HEK293 (cell line): ENCODE data around the gene DIO1.

Source experiments
- HOXC10 ChIP-seq: sonication (generic); formaldehyde crosslinking; IDR thresholded peaks from 2 replicates; pipeline ENCODE4 v1.8.1; 2023; ENCODE audit warnings: mild to moderate bottlenecking, missing genetic modification reagents
- INSM2 ChIP-seq: fragments of 450-650 bp; formaldehyde crosslinking; IDR thresholded peaks from 2 replicates; pipeline ENCODE4 v1.5.1; 2016; ENCODE audit warnings: missing biosample characterization, missing genetic modification characterization
- KLF1 ChIP-seq: fragments of 450-650 bp; formaldehyde crosslinking; IDR thresholded peaks from 2 replicates; pipeline ENCODE4 v1.5.1; 2016; ENCODE audit warnings: missing biosample characterization, missing genetic modification characterization
- KLF10 ChIP-seq: fragments of 450-650 bp; IDR thresholded peaks from 2 replicates; pipeline ENCODE4 v1.5.1; 2018; ENCODE audit warnings: missing biosample characterization, mild to moderate bottlenecking, missing genetic modification characterization
- SP3 ChIP-seq: fragments of 450-650 bp; formaldehyde crosslinking; IDR thresholded peaks from 2 replicates; pipeline ENCODE4 v1.5.1; 2016; ENCODE audit warnings: missing biosample characterization, missing genetic modification characterization
- ZFP41 ChIP-seq: fragments of 450-650 bp; formaldehyde crosslinking; IDR thresholded peaks from 2 replicates; pipeline ENCODE4 v1.5.1; 2016; ENCODE audit warnings: missing biosample characterization, missing genetic modification characterization, borderline replicate concordance
- ZNF10 ChIP-seq: fragments of 450-650 bp; formaldehyde crosslinking; IDR thresholded peaks from 2 replicates; pipeline ENCODE4 v1.5.1; 2017; ENCODE audit warnings: missing biosample characterization, missing genetic modification characterization
- ZNF140 ChIP-seq: fragments of 450-650 bp; formaldehyde crosslinking; IDR thresholded peaks from 2 replicates; pipeline ENCODE4 v1.5.1; 2016; ENCODE audit warnings: missing biosample characterization, missing genetic modification characterization
- ZNF221 ChIP-seq: fragments of 450-650 bp; formaldehyde crosslinking; IDR thresholded peaks from 2 replicates; pipeline ENCODE4 v1.5.1; 2017; ENCODE audit warnings: missing biosample characterization, missing genetic modification characterization, borderline replicate concordance
- ZNF239 ChIP-seq: fragments of 450-650 bp; formaldehyde crosslinking; IDR thresholded peaks from 2 replicates; pipeline ENCODE4 v1.5.1; 2016; ENCODE audit warnings: missing biosample characterization, missing genetic modification characterization
- ZNF24 ChIP-seq: fragments of 450-650 bp; formaldehyde crosslinking; IDR thresholded peaks from 2 replicates; pipeline ENCODE4 v1.5.1; 2016; ENCODE audit warnings: missing biosample characterization, missing genetic modification characterization
- ZNF548 ChIP-seq: fragments of 450-650 bp; formaldehyde crosslinking; IDR thresholded peaks from 2 replicates; pipeline ENCODE4 v1.5.1; 2016; ENCODE audit warnings: missing biosample characterization, missing genetic modification characterization
- ZNF610 ChIP-seq: fragments of 450-650 bp; formaldehyde crosslinking; IDR thresholded peaks from 2 replicates; pipeline ENCODE4 v1.5.1; 2016; ENCODE audit warnings: missing biosample characterization, missing genetic modification characterization, borderline replicate concordance
- ZNF639 ChIP-seq: fragments of 450-650 bp; formaldehyde crosslinking; IDR thresholded peaks from 2 replicates; pipeline ENCODE4 v1.5.1; 2016; ENCODE audit warnings: missing biosample characterization, missing genetic modification characterization
- ZNF76 ChIP-seq: fragments of 450-650 bp; formaldehyde crosslinking; IDR thresholded peaks from 2 replicates; pipeline ENCODE4; 2016; ENCODE audit warnings: low read depth, missing biosample characterization, missing genetic modification characterization, borderline replicate concordance
- ZNF792 ChIP-seq: fragments of 450-650 bp; formaldehyde crosslinking; IDR thresholded peaks from 2 replicates; pipeline ENCODE4 v1.5.1; 2016; ENCODE audit warnings: missing biosample characterization, missing genetic modification characterization
- ZSCAN5A ChIP-seq: fragments of 450-650 bp; formaldehyde crosslinking; IDR thresholded peaks from 2 replicates; pipeline ENCODE4 v1.5.1; 2016; ENCODE audit warnings: missing biosample characterization, missing genetic modification characterization
- TF ChIP-seq, protein P1 (sequence below): fragments of 450-650 bp; formaldehyde crosslinking; IDR thresholded peaks from 2 replicates; pipeline ENCODE4 v1.5.1; 2017; ENCODE audit warnings: missing biosample characterization, missing genetic modification characterization
- TF ChIP-seq, protein P2 (sequence below): fragments of 450-650 bp; formaldehyde crosslinking; IDR thresholded peaks from 2 replicates; pipeline ENCODE4 v1.5.1; 2016; ENCODE audit warnings: missing biosample characterization, missing genetic modification characterization, borderline replicate concordance
- TF ChIP-seq, protein P3 (sequence below): fragments of 450-650 bp; formaldehyde crosslinking; IDR thresholded peaks from 2 replicates; pipeline ENCODE4 v1.5.1; 2016; ENCODE audit warnings: missing biosample characterization, missing genetic modification characterization
- TF ChIP-seq, protein P4 (sequence below): fragments of 450-650 bp; formaldehyde crosslinking; IDR thresholded peaks from 2 replicates; pipeline ENCODE4; 2016; ENCODE audit warnings: missing biosample characterization, missing genetic modification characterization

Gene DIO1

GRCh38 chr1:53945433-53946251, 51.7 kb downstream of the DIO1 start, which contains the start of gene IFT25 (continued):
- peak; percentile 60 for TF ChIP-seq ZNF10 (tag by site-specific recombination)
- TF ChIP-seq ZNF792 (tag by site-specific recombination): peak; percentile 88
- TF ChIP-seq KLF10 (tag by site-specific recombination): peak; percentile 90
- TF ChIP-seq, protein P1, sequence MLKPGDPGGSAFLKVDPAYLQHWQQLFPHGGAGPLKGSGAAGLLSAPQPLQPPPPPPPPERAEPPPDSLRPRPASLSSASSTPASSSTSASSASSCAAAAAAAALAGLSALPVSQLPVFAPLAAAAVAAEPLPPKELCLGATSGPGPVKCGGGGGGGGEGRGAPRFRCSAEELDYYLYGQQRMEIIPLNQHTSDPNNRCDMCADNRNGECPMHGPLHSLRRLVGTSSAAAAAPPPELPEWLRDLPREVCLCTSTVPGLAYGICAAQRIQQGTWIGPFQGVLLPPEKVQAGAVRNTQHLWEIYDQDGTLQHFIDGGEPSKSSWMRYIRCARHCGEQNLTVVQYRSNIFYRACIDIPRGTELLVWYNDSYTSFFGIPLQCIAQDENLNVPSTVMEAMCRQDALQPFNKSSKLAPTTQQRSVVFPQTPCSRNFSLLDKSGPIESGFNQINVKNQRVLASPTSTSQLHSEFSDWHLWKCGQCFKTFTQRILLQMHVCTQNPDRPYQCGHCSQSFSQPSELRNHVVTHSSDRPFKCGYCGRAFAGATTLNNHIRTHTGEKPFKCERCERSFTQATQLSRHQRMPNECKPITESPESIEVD: no peak
- TF ChIP-seq SP3: peak; percentile 90
- TF ChIP-seq ZNF24 (tag by site-specific recombination): peak; percentile 84
- peak; percentile 88 for TF ChIP-seq ZSCAN5A (tag by site-specific recombination)
- TF ChIP-seq ZNF639: 0 out of 2 replicates have a peak, but pooled peaks have one; percentile 59
- TF ChIP-seq ZNF239 (tag by site-specific recombination): 0 out of 2 replicates have a peak, but pooled peaks have one; percentile 63
- no peak for TF ChIP-seq ZNF548 (tag by site-specific recombination)
- TF ChIP-seq INSM2: peak; percentile 65; the same call in 1 of the 2 replicates
- TF ChIP-seq ZNF140 (tag by site-specific recombination): no peak
- TF ChIP-seq, protein P2, sequence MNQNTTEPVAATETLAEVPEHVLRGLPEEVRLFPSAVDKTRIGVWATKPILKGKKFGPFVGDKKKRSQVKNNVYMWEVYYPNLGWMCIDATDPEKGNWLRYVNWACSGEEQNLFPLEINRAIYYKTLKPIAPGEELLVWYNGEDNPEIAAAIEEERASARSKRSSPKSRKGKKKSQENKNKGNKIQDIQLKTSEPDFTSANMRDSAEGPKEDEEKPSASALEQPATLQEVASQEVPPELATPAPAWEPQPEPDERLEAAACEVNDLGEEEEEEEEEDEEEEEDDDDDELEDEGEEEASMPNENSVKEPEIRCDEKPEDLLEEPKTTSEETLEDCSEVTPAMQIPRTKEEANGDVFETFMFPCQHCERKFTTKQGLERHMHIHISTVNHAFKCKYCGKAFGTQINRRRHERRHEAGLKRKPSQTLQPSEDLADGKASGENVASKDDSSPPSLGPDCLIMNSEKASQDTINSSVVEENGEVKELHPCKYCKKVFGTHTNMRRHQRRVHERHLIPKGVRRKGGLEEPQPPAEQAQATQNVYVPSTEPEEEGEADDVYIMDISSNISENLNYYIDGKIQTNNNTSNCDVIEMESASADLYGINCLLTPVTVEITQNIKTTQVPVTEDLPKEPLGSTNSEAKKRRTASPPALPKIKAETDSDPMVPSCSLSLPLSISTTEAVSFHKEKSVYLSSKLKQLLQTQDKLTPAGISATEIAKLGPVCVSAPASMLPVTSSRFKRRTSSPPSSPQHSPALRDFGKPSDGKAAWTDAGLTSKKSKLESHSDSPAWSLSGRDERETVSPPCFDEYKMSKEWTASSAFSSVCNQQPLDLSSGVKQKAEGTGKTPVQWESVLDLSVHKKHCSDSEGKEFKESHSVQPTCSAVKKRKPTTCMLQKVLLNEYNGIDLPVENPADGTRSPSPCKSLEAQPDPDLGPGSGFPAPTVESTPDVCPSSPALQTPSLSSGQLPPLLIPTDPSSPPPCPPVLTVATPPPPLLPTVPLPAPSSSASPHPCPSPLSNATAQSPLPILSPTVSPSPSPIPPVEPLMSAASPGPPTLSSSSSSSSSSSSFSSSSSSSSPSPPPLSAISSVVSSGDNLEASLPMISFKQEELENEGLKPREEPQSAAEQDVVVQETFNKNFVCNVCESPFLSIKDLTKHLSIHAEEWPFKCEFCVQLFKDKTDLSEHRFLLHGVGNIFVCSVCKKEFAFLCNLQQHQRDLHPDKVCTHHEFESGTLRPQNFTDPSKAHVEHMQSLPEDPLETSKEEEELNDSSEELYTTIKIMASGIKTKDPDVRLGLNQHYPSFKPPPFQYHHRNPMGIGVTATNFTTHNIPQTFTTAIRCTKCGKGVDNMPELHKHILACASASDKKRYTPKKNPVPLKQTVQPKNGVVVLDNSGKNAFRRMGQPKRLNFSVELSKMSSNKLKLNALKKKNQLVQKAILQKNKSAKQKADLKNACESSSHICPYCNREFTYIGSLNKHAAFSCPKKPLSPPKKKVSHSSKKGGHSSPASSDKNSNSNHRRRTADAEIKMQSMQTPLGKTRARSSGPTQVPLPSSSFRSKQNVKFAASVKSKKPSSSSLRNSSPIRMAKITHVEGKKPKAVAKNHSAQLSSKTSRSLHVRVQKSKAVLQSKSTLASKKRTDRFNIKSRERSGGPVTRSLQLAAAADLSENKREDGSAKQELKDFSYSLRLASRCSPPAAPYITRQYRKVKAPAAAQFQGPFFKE (tag by site-specific recombination): no peak
- TF ChIP-seq ZNF610 (tag by site-specific recombination): peak; percentile 77; the same call in 1 of the 2 replicates
- peak; percentile 84 for TF ChIP-seq KLF1 (tag by site-specific recombination)
- TF ChIP-seq, protein P3, sequence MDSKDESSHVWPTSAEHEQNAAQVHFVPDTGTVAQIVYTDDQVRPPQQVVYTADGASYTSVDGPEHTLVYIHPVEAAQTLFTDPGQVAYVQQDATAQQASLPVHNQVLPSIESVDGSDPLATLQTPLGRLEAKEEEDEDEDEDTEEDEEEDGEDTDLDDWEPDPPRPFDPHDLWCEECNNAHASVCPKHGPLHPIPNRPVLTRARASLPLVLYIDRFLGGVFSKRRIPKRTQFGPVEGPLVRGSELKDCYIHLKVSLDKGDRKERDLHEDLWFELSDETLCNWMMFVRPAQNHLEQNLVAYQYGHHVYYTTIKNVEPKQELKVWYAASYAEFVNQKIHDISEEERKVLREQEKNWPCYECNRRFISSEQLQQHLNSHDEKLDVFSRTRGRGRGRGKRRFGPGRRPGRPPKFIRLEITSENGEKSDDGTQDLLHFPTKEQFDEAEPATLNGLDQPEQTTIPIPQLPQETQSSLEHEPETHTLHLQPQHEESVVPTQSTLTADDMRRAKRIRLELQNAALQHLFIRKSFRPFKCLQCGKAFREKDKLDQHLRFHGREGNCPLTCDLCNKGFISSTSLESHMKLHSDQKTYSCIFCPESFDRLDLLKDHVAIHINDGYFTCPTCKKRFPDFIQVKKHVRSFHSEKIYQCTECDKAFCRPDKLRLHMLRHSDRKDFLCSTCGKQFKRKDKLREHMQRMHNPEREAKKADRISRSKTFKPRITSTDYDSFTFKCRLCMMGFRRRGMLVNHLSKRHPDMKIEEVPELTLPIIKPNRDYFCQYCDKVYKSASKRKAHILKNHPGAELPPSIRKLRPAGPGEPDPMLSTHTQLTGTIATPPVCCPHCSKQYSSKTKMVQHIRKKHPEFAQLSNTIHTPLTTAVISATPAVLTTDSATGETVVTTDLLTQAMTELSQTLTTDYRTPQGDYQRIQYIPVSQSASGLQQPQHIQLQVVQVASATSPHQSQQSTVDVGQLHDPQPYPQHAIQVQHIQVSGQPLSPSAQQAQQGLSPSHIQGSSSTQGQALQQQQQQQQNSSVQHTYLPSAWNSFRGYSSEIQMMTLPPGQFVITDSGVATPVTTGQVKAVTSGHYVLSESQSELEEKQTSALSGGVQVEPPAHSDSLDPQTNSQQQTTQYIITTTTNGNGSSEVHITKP (tag by site-specific recombination): peak; percentile 80
- peak; percentile 81 for TF ChIP-seq ZNF76
- TF ChIP-seq, protein P4, sequence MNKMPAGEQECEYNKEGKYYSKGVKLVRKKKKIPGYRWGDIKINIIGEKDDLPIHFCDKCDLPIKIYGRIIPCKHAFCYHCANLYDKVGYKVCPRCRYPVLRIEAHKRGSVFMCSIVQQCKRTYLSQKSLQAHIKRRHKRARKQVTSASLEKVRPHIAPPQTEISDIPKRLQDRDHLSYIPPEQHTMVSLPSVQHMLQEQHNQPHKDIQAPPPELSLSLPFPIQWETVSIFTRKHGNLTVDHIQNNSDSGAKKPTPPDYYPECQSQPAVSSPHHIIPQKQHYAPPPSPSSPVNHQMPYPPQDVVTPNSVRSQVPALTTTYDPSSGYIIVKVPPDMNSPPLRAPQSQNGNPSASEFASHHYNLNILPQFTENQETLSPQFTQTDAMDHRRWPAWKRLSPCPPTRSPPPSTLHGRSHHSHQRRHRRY: no peak
- TF ChIP-seq ZFP41: no peak
- TF ChIP-seq ZNF221: no peak
- 0 out of 2 replicates have a peak, but pooled peaks have one; percentile 51 for TF ChIP-seq HOXC10 (CRISPR knock-in tag)
